ENCODE data around the gene PRKN.

- TF ChIP-seq ZEB2 (tag by site-specific recombination; IDR thresholded peaks at IDR 0.05) = no peak
- no peak for TF ChIP-seq BCL11A (tag by site-specific recombination; IDR thresholded peaks at IDR 0.05; ENCODE audit: low read depth)
These were observed 1379.0 kb downstream of the PRKN start for GRCh38 chr6:161348628-161348994.
